Gastroesophageal sphincter (tissue), 4 donors: Measurements from ENCODE around the gene NET1. TPM values are rescaled to one million over a fixed set of nuclear protein-coding genes. Genes with fewer than 3 reads are reported as not detected.

Source experiments
- ATAC-seq: fragments of 150-250 bp; one replicate; pipeline ENCODE4 v1.9.1; 2016; ENCODE audit warnings: mild to moderate bottlenecking, moderate library complexity
- H3K27ac ChIP-seq, 4 donors: fragments of 200-600 bp; sonication (generic) in 3 of 4; 1 replicate in 3 of 4; 2 replicates in 1 of 4; pipeline ENCODE4 v1.5.1; 2016 to 2019
- H3K27me3 ChIP-seq: fragments of 200-600 bp; sonication (generic); one replicate; pipeline ENCODE4 v1.5.1; 2019
- H3K36me3 ChIP-seq, 2 donors: fragments of 200-600 bp; sonication (generic); one replicate each; pipeline ENCODE4 v1.5.1; 2019; ENCODE audit warnings: control low read depth in 1 of 2
- H3K4me1 ChIP-seq, 3 donors: fragments of 200-600 bp; sonication (generic); 1 replicate in 2 of 3; 2 replicates in 1 of 3; pipeline ENCODE4 v1.5.1; 2016 to 2019; ENCODE audit warnings: control low read depth in 2 of 3
- H3K4me3 ChIP-seq, 2 donors: fragments of 200-600 bp; sonication (generic); one replicate each; pipeline ENCODE4 v1.5.1; 2019; ENCODE audit warnings: mild to moderate bottlenecking in 1 of 2, moderate library complexity in 1 of 2
- H3K9me3 ChIP-seq, 3 donors: fragments of 200-600 bp; sonication (generic); one replicate each; pipeline ENCODE4 v1.5.1; 2017 to 2019; ENCODE audit warnings: control low read depth in 2 of 3
- EP300 ChIP-seq: sonication (generic); formaldehyde crosslinking; IDR thresholded peaks from one replicate; pipeline ENCODE4 v1.6.1; 2017; ENCODE audit warnings: antibody characterized with exemption, mild to moderate bottlenecking
- POLR2A ChIP-seq, 2 donors: fragments of 450-650 bp; IDR thresholded peaks; one replicate each; pipeline ENCODE4 v1.6.1; 2017; ENCODE audit warnings: antibody characterized with exemption in 2 of 2, mild to moderate bottlenecking in 2 of 2, moderate library complexity in 1 of 2
- POLR2AphosphoS5 ChIP-seq: sonication (generic); formaldehyde crosslinking; IDR thresholded peaks from one replicate; pipeline ENCODE4 v1.6.1; 2017; ENCODE audit warnings: antibody characterized with exemption
- WGBS, 2 donors: methylation state at CpG; one replicate each; pipeline ENCODE4 v1.1.5; 2018; ENCODE audit warnings: low coverage in 1 of 2; 5-methylcytosine and 5-hydroxymethylcytosine counted together
- total RNA-seq, 4 donors: library from RNA; depleted of rRNA; stranded (reverse); fragments of >200 nt; gene quantifications; one replicate each; pipeline ENCODE4 v1.1.0, GENCODE V29; 2016
- TF ChIP-seq, protein P1 (sequence below), 4 experiments: fragments of 200-600 bp in 2 of 4; fragments of 450-650 bp in 2 of 4; sonication (generic) in 1 of 4; IDR thresholded peaks; one replicate each; pipeline ENCODE4 v1.5.1; 2017 to 2019; ENCODE audit warnings: antibody characterized with exemption in 4 of 4, mild to moderate bottlenecking in 2 of 4, moderate library complexity in 2 of 4

NET1 gene
- total RNA-seq, 4 donors from 2014 or later: 288 to 401 (median 343) TPM

DNA sequence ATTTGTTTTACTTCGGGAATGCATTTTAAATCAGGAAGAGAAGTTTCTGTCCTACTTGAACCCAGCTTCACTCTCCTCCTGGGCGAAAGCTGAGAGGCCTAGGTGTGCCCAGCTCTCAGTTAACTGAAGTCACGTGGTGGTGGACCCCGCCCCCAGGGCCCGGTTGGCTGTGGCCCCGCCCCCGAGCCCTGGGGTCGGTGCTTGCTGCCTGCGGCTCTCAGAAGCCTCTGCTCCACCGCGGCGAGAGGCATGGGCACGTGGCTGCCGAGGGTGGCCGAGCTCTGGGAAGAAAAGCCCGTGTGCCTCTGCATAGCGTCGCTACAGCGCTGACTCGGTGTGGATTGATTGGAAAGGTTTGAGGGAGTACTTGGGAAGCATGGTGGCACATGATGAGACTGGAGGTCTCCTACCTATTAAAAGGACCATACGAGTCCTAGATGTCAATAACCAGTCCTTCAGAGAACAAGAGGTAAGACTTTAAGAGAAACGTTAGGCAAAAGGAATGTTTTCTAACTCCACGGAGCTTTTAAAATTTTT is 34.1 kb downstream of the NET1 start:
- ATAC-seq: peak; percentile 96
- WGBS, 2 donors: 7 to 10% methylated on average over 4 to 5 of the region's 23 CpGs

GRCh38 chr10:5447056-5447455 is 34.7 kb downstream of the NET1 start:
- Histone ChIP-seq H3K36me3 (peaks cover 0 to 5% of the 10 kb centered on the region in 2 donors), H3K4me1 (peaks cover 0 to 56% (median 9%) of the 10 kb centered on the region in 3 donors), H3K27me3 (no peaks in the 10 kb centered on the region), H3K27ac (peak overlapping the region; percentile 72 to 92 (median 81)), H3K4me3 (peak overlapping the region; percentile 62 to 98), H3K9me3 (no peaks in the 10 kb centered on the region)
- ATAC-seq: no peak
- TF ChIP-seq POLR2A (IDR thresholded peaks at IDR 0.05): no peak
- peak; percentile 24 for TF ChIP-seq POLR2AphosphoS5
- 10 to 19% methylated on average over 3 of the region's 3 CpGs for WGBS, 2 donors

More for the DNA sequence above, 34.1 kb downstream of the NET1 start:
- H3K4me3 ChIP-seq: peak overlapping the region; percentile 62 to 98
- no peaks in the 10 kb centered on the region for H3K27me3 ChIP-seq
- TF ChIP-seq, protein P1, sequence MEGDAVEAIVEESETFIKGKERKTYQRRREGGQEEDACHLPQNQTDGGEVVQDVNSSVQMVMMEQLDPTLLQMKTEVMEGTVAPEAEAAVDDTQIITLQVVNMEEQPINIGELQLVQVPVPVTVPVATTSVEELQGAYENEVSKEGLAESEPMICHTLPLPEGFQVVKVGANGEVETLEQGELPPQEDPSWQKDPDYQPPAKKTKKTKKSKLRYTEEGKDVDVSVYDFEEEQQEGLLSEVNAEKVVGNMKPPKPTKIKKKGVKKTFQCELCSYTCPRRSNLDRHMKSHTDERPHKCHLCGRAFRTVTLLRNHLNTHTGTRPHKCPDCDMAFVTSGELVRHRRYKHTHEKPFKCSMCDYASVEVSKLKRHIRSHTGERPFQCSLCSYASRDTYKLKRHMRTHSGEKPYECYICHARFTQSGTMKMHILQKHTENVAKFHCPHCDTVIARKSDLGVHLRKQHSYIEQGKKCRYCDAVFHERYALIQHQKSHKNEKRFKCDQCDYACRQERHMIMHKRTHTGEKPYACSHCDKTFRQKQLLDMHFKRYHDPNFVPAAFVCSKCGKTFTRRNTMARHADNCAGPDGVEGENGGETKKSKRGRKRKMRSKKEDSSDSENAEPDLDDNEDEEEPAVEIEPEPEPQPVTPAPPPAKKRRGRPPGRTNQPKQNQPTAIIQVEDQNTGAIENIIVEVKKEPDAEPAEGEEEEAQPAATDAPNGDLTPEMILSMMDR (IDR thresholded peaks at IDR 0.05): peak in 1 of 4 experiments; percentile 9
- TF ChIP-seq POLR2AphosphoS5 (peak; percentile 98), EP300 (no peak), POLR2A (IDR thresholded peaks at IDR 0.05) (peak; percentile 72 to 76)
- H3K9me3 ChIP-seq: no peaks in the 10 kb centered on the region
- H3K36me3 ChIP-seq: no peaks in the 10 kb centered on the region
- H3K27ac ChIP-seq: peak overlapping the region; percentile 72 to 92 (median 81)
- H3K4me1 ChIP-seq: peaks cover 0 to 55% (median 9%) of the 10 kb centered on the region in 3 donors

DNA sequence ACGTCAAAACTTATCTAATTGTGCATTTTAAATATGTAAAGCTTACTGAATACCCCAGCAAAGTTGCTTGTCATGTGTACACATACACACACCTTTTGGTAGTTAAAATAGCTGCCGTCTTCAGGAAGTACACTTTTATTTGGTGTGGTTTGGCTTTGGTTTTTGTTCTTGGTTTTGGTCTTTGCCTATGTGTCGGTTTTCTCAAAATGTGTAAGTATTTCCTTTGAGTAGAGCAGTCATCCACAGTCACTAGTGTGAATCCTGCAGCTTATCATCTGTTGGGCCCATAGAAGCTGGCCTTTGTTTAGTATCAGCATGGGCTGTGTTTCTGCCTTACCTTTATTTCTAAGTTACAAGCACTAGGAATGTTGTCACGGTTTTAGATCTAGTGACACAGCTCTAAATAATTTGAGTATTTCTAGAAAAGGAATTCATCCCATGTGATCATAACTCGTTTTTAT is 35.3 kb downstream of the NET1 start:
- Histone ChIP-seq H3K4me3 (peak overlapping the region; percentile 62 to 98), H3K36me3 (peaks cover 4 to 11% of the 10 kb centered on the region in 2 donors), H3K27ac (peak overlapping the region; percentile 72 to 92 (median 81)), H3K27me3 (no peaks in the 10 kb centered on the region), H3K4me1 (peaks cover 0 to 55% (median 9%) of the 10 kb centered on the region in 3 donors), H3K9me3 (no peaks in the 10 kb centered on the region)
- TF ChIP-seq, protein P1 (IDR thresholded peaks at IDR 0.05): no peak
- TF ChIP-seq POLR2AphosphoS5 (no peak), EP300 (no peak), POLR2A (IDR thresholded peaks at IDR 0.05) (no peak)
- WGBS, 2 donors: 12 to 21% methylated on average over 3 to 5 of the region's 5 CpGs
- no peak for ATAC-seq

- peak overlapping the region; percentile 62 to 98 for H3K4me3 ChIP-seq
- 27 to 47% methylated on average over 4 of the region's 4 CpGs for WGBS, 2 donors
- H3K27me3 ChIP-seq: no peaks in the 10 kb centered on the region
- peaks cover 12 to 19% of the 10 kb centered on the region in 2 donors for H3K36me3 ChIP-seq
- TF ChIP-seq, protein P1 (IDR thresholded peaks at IDR 0.05): no peak
- TF ChIP-seq POLR2AphosphoS5: no peak
- TF ChIP-seq EP300: no peak
- no peak for TF ChIP-seq POLR2A (IDR thresholded peaks at IDR 0.05)
- peak overlapping the region; percentile 72 to 92 (median 81) for H3K27ac ChIP-seq
- peaks cover 0 to 56% (median 9%) of the 10 kb centered on the region in 3 donors for H3K4me1 ChIP-seq
- no peaks in the 10 kb centered on the region for H3K9me3 ChIP-seq
- ATAC-seq: no peak
These were observed 36.1 kb downstream of the NET1 start for GRCh38 chr10:5448333-5449001.

DNA sequence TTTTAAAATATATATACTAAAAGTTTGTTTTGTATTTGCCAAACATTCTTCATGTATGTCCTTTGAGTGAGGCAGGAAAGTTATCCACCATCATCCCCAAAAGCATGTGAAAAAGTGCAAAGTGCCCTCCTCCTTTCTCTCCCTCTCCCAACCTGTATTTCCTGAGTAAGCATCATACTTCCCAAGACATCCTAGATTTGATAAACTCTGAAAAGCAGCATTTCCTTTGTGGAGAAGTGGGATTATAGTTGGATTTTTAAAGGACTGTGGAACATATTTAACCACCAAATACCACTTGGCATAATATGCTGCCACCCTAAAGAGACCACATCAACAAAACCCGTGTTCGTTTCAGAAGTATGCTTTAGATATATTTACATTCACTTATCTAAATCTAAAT is 36.9 kb downstream of the NET1 start:
- H3K27me3 ChIP-seq: no peaks in the 10 kb centered on the region
- H3K4me3 ChIP-seq: peak overlapping the region; percentile 62 to 98
- 4 to 8% methylated on average over 2 of the region's 2 CpGs for WGBS, 2 donors
- peak overlapping the region; percentile 72 to 92 (median 81) for H3K27ac ChIP-seq
- H3K9me3 ChIP-seq: no peaks in the 10 kb centered on the region
- no peak for ATAC-seq
- TF ChIP-seq POLR2AphosphoS5 (peak; percentile 5), EP300 (no peak)
- peaks cover 0 to 51% (median 9%) of the 10 kb centered on the region in 3 donors for H3K4me1 ChIP-seq
- peaks cover 19 to 27% of the 10 kb centered on the region in 2 donors for H3K36me3 ChIP-seq
